Stimulated activated CD4-positive, alpha-beta T cell treated with anti-CD3 and anti-CD28 coated beads, Interleukin-1b, Interleukin-23, amount 100 ng/mL, for 48 hours (primary cell): Measurements from ENCODE around the gene PAPOLA.
"Not testable (repeated sequence)": the region's sequence is repeated elsewhere in the genome, so short reads cannot be mapped to it uniquely, and the experiment has no call there.

Experiments used
- DNase-seq: peaks from one replicate; pipeline ENCODE4 v3.0.0-alpha.2; 2020

PAPOLA gene

DNA sequence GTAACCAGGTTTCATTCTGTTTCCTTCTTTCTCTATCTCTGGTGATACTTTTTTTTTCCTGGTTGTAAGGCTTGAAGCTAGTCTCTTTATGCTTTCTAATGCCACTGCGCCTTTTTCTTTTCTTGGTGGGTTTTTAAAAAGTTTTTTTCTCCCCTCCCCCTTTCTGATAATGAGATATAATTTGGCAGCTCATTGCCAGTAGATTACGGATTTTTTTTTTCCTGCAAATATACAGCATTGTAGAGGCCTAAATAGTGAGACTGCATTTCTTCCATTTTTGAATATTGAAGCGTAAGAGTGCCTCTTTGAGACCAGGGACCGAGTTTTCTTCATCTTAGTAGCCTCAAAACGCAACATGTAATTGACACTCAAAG lies 1.1 kb downstream of the PAPOLA start:
- no peak for DNase-seq

DNA sequence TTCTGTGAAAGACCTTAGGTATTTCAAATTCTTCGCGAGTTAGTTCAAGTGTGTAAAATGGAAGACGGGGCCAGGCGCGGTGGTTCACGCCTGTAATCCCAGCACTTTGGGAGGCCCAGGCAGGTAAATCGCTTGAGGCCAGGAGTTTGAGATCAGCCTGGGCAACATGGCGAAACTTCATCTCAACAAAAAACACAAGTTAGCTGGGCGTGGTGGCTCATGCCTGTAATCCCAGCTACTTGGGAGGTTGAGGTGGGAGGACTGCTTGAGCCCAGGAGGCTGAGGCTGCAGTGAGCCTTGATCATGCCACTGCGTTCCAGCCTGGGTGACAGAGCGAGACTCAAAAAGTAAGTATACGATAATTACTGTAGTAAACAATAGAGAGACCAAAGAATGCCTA lies 2.2 kb downstream of the PAPOLA start:
- not testable (repeated sequence) for DNase-seq

DNA sequence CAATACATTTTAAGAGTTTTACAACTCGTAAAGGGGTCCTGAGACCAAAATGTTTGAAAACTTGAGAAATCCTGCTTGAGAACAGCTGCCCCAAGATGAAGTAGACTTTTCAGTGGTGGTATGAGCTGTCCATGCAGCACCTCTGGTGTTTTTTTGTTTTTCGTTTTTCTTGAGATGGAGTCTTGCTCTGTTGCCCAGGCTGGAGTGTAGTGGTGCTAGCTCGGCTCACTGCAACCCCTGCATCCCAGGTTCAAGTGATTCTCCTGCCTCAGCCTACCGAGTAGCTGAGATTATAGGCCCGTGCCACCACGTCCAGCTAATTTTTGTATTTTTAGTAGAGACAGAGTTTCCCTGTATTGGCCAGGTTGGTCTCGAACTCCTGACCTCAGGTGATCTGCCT lies 5.5 kb downstream of the PAPOLA start:
- no peak for DNase-seq

DNA sequence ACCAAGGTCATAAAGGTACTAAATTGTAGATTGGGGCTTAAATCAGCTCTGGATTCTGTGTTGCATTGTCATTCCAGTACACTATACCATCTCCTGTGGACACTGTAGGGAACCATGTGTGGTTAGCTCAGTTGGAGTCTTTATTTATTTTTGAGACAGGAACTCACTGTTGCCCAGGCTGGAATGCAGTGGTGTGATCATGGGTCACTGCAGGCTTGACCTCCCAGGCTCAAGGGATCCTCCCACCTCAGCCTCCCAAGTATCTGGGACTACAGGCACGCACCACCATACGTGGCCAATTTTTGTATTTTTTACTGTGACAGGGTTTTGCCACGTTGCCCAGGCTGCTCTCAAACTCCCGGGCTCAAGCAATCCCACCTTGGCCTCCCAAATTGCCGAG lies 6.7 kb downstream of the PAPOLA start:
- DNase-seq, result no peak

DNA sequence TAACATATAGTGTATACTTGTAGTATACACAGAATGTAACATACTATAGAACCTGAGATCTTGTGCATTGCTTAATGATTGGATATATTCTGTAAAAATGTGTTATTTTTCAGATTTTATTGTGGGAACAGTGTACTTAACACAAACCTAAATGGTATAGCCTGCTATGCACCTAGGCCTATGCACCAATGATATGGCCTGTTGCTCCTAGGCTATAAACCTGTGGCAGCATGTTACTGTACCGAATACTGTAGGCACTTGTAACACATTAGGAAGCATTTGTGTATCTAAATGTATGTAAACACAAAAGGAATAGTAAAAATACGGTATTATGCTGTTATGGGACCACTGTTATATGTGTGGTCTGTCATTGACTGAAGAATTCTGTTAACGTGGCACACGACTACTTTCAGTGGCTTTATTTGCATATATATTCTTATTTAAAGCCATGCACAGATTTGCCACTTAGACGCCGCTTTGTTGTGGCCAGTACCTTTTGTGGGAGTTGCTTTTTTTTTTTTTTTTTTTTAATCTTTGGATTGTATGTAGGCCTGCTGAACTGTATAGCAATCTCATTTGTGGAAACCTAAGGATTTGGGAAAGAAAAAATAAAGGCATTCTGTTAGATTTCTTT lies 7.4 kb downstream of the PAPOLA start:
- no peak for DNase-seq

DNA sequence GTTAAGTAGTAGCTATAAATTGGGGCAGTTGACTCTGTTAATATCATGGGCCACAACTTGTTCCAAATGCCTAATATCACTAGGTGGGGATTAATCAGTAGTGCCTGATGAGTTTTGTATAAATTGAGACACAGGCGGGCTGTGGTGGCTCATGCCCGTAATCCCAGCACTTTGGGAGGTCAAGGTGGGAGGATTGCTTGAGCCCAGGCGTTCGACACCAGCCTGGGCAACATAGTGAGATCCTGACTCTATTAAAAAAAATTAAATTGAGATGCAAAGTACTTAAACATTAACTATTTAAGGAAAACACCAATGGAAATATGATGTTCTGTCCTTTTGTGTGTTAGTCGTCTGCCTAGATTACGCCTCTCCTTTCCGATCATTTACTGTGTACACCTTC lies 9.0 kb downstream of the PAPOLA start:
- DNase-seq, result no peak

DNA sequence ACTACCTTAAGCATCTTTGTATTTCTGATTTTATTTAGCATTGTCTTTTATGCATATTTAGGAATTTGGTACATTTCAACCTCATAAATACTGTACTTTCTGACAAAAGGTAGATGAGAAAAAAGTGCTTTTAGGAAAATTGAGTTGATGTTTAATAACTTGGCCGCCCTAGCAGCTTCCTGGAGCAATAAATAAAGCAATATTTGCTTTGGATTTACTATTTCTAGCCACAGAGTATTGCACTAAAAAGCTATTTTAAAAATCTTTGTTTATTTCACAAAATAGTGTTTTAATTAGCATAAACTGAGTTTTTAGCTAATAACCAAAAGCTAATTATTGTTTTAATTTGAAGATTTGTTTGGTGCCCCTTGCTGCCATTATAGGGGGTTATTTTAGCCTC lies 9.5 kb downstream of the PAPOLA start:
- no peak for DNase-seq

DNA sequence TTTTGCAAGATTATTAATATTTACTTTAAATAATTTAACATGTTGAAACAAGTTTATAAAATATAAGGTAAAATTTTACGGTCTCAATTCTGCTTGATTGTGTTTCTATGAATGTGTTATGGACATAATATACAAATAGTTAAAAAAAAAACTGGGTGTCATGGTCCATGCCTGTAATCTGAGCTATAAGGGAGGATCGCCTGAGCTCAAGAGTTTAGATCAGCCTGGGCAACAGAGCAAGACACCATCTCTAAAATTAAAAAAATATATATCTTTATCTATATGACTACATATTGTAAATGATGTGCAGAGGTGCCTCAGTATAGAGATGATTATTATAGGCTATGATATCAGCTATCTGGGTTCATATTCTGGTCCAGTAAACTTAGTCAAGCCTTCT lies 9.9 kb downstream of the PAPOLA start:
- DNase-seq, result no peak

DNA sequence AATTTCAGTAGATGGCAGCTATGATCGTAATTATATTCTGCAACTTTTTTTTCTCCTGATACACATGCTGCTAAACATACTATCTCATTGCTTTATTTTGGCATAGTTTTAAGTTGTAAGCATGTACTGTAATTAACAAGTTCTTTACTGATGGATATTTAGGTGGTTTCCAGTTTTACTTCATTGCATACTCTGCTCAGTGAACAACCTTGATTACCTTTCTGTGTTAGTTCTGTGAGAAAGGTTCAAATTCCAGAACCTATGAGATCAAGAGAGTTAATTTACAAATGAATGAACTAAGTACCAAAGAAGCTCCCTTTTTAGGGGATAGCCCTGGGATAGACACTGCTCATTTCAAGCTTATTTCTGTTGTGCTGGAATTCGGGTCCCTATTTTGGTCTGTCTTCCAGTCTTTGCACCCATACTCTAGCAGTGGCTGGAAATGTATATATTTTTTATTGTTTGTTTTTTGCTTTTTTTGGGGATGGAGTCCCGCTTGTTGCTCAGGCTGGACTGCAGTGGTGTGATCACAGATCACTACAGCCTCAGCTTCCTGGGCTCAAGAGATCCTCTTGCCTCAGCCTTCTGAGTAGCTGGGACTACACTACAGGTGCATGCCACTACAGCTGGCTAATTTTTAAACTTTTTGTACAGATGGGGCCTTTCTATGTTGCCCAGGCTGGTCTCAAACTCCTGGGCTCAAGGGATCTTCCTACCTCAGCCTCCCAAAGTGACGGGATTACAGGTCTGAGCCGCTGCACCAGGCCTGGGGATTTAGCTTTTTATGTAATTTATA lies 10.6 kb downstream of the PAPOLA start:
- no peak for DNase-seq

DNA sequence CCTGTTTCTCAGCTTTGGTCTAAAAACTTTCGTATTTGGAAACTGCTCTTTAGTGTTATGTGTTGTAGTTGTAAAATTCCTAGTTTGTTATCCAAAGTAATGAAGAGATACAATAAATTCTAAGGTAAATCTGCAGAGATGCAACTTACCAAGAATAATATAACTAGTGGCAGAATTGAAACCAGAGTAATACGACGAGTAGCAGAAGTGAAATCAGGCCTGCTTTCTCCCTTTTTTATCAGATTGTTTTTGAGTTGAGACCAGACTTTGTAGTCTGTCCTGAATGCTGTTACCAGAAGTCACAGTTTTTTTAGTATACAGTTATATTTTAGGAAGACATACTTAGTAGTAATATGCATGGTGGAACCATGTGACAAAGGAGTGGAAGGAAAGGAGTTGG lies 12.5 kb downstream of the PAPOLA start:
- DNase-seq, result no peak

DNA sequence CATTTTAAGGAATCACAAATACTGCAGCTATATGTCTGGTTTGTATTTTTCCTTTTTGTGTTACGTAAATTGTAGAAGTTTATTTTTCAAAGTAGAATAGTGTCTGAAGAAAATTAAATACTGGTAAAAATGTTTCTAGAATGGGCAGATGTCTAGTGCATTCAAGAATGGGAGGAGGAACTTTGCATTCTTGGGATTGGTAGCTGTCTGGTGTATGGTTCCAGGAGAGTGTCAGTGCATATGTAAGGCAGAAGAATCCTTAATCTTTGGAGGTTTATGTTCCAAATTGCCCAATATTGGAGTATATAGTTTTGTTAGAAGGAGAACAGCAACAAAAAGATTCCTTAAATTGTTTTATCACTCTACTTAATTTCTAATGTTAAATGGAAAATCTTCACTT lies 13.5 kb downstream of the PAPOLA start:
- no peak for DNase-seq

DNA sequence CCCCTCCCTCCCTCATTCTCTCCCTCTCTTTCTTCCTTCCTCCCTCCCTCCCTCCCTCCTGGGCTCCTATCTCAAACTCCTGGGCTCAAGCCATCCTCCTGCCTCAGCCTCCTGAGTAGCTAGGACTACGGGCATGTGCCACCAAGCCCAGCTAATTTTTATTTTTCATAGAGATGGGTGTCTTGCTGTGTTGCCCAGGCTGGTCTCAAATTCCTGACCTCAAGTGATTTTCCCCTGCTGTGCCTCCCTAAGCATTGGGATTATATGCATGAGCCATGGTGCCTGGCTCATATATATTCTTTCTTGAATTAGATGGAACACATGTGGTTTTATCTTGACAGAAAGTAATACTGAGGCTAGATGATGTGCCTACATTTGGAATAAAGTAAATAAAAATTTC lies 14.2 kb downstream of the PAPOLA start:
- no peak for DNase-seq

DNA sequence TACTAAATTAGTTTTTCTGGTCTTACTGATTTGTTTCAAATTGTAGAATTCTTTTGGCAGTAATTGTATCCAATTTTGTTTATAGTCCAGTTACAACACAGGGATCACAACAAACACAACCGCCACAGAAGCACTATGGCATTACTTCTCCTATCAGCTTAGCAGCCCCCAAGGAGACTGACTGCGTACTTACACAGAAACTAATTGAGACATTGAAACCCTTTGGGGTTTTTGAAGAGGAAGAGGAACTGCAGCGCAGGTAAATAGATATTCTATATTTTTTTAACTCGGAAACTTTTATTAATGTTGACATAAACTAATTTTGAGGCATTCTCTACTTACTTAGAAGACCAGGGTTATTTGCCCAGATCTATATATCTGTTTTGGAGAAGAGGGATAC lies 17.8 kb downstream of the PAPOLA start:
- no peak for DNase-seq

DNA sequence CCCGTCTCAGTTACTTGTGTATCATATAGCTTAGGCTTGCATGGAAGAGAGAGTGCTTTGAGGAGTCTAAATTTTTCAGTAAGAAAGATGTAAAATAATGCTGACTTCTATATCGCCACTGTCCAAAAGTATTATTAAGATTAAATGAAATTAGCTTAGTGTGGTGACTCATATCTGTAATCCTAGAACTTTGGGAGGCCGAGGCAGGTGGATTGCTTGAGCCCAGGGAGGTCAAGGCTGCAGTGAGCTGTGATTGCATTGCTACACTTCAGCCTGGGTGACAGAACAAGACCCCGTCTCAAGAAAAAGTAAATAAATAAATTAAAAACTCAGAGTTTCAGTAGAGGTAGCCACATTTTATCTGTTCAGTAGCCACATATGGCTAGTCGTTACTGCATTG lies 23.3 kb downstream of the PAPOLA start:
- DNase-seq, result no peak

DNA sequence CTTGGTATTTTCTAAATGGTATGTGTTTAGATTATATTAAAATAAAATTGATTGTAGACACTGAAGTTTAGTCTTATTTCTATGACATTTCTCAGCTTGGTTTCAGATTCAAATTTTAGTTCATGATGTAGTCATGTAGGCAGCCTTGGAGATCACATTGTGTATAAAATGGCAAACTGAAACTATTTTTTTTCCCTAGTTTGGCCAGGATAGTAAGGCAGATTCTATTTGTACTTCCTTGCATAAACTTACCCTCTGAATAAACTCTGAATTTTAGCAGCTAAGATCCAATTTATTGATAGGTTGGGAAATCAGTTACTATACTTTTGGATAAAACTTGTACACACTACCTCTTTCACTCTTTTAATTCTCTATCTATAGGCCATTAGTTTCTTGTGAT lies 30.4 kb downstream of the PAPOLA start:
- DNase-seq, result no peak

DNA sequence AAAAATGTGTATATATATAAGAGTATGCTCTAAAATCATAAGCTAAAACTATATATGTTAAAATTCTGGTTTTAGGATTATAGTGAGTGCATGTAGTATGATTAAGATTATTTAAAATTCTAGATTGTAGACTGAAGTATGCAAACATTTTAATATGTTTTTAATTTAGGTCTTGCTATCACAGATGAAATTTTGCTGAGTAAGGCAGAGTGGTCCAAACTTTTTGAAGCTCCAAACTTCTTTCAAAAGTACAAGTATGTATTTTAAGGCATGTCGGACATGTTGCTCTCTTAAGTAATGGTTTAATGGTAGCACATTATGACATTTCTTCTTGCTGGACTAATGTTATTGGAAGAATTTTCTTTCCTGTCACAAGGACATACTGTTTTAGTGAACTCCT lies 34.6 kb downstream of the PAPOLA start:
- DNase-seq, result no peak

DNA sequence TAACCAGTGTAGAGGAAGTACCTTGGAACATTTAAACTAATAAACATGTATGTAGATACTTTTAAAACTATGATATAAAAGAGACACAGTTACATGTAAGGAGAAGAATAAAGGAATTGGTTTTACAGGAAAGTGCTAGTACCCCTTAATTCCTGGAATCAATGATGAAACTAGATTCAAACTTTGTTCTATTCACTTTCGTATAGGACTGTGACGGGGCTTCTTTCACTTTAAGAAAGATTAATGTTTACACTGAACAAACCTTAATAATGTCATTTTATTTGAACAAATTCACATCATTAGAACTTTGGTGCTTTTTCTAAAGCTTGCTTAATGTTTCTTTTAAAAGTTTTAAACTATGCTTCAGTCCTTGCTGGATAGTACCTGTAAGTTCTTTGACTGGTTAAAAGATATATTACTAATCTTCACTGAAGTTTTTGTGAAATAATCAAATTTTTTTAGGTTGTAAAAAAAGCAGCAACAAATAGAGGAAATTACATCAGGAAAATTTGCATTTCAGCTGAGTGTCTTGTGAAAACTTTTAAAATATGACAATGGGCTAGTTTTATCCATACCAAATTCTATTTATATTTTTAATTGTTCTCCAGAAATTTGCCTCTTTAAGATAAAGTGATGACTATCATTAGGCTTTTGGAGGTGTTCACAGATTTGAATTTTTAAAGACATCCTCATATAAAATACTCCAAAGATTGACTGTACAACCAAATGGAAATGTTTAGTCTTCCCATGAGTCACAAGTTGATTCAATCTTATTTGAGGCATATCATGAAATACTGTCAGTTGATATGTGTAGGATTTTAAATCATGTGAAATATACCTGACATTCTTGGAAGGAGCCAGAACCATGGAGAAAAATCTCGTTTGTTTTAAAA lies 36.2 kb downstream of the PAPOLA start:
- no peak for DNase-seq

DNA sequence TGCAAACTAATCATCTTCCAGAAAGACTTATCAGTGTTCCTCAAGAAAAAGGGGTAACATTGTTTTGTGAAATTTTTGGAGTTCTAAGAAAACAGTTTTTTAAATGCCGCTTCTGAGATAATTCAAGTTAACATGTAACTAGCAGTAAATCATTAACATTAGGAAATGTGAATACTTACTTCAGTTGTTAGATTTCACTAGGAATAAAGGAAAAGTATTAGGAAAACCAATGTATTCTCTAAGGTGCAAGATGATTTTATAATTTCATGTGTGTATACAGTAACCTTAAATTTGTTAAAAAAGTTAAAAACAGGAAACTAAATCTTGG lies 36.8 kb downstream of the PAPOLA start:
- no peak for DNase-seq

DNA sequence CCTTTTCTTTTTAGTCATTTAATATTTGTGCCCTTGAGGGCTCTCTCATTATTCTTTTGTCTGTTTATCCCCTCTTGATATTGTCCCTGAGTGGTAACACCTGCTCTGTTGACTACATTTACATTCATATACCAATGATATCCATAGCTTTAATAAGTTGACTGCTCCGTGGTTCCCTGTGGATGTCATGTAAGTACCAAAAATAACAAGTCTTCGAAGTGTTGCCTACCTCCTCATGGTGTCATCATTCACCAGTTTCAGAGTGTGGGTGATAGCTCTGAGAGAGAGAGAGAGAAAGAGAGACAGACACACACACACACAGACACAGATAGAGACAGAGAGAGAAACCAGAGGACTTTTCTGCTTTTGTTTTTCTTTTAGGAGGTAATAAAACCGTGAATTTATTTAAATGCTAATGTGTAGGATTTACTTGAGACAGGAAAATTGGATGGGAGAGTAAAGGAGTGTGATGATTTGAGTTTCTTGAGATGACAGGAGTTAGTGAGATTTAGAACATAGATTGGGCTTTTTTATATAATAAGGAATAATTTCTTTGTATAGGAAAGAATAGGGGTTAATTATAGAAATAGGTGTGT lies 52.2 kb downstream of the PAPOLA start:
- no peak for DNase-seq

DNA sequence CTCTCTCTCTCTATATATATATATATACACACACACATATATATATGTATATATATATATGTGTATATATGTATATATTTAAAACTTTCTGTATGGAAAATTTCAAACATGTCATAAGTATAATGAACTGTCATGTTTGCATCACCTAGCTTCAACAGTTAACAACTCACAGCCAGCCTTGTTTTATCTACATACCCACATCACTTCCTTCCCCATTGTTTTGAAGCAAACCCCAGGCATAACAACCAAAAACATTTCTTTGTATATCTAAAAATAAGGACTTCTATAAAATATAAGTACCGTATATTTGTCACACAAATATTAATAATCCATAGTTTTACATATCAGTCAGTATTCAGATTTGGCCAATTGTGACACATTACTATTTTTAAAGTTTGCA lies 57.4 kb downstream of the PAPOLA start:
- no peak for DNase-seq

DNA sequence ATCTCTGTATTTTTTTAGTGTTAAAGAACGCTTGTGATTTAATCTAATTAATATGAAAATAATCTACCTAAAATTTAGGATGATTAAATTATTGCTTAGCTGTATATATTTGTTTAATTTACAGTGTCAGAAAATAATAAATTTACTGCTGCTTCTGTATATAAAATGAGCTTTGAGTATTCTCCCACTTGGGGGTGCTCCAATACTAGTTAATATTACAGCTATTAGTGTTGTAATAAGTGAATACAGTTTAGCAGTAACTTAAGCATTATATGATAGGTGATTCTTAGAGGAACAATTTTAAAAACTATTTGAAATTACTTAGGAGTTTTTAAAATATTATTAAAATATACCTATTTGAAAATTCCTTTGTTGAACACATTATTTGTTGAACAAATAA lies 62.2 kb downstream of the PAPOLA start:
- DNase-seq, result no peak

DNA sequence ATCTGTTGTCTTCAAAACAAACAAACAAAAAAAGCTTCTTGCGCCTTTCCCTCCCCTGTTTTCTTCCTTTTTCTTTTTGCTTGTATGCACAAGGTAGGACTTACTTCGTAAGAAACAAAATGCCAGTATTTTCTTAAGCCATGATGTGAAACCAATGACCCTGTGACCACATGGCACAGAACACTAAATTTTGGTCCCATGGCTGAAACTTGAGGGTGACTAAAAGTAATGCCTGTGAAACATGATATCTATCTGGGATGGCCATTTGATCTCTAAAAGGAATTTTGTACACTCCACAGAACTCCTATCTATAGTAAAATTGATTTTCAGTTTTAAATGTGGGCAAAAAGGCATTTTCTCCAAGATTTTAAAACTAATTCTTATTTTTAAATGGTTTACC lies 63.6 kb downstream of the PAPOLA start:
- DNase-seq, result no peak

DNA sequence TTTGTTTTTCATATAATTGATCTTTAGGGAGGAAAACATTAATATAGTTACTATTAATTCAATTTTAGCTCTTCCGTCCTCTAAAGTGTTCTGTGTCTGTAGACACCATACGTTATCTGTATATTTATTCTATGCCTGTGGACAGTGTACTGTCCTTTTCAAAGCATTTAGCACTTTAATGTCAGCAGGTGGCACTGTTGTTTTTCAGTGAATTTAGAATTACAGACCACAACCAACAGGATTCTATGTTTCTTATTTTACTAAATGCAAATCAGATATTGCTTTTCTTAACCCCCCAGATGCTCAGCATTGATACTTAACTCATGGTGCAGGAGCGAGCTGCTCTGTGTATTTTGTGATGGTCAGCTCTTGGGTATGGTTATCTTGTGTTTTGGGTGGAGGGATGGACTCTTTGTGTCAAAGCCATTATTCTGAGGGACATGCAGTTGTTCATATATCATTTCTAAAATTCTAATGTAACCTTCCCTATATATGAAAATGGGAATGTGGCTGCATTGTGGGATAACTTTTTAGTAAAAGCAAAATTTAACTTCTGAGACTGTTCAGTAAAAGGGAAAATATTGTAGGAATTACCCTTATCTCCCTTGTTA lies 65.2 kb downstream of the PAPOLA start:
- DNase-seq, result no peak
